Peyer's patch (tissue), 4 donors: ENCODE results near the gene RNF13.

Source experiments
- CTCF ChIP-seq, 6 experiments: fragments of 450-650 bp in 4 of 6; fragments of 200-600 bp in 2 of 6; sonication (generic) in 1 of 6; IDR thresholded peaks; one replicate each; pipeline ENCODE4 v1.5.1; 2017 to 2019; ENCODE audit warnings: antibody characterized with exemption in 6 of 6, mild to moderate bottlenecking in 3 of 6, moderate library complexity in 1 of 6
- POLR2A ChIP-seq, 2 donors: fragments of 450-650 bp; IDR thresholded peaks; one replicate each; pipeline ENCODE4 v1.5.1; 2017; ENCODE audit warnings: antibody characterized with exemption in 2 of 2, mild to moderate bottlenecking in 2 of 2, moderate library complexity in 2 of 2

GRCh38 chr3:149895339-149895738, 82.3 kb downstream of the RNF13 start:
- TF ChIP-seq CTCF (IDR thresholded peaks at IDR 0.05) (no peak), POLR2A (IDR thresholded peaks at IDR 0.05) (no peak)
